ENCODE measurements around the gene TMPRSS4.

Gene TMPRSS4

DNA sequence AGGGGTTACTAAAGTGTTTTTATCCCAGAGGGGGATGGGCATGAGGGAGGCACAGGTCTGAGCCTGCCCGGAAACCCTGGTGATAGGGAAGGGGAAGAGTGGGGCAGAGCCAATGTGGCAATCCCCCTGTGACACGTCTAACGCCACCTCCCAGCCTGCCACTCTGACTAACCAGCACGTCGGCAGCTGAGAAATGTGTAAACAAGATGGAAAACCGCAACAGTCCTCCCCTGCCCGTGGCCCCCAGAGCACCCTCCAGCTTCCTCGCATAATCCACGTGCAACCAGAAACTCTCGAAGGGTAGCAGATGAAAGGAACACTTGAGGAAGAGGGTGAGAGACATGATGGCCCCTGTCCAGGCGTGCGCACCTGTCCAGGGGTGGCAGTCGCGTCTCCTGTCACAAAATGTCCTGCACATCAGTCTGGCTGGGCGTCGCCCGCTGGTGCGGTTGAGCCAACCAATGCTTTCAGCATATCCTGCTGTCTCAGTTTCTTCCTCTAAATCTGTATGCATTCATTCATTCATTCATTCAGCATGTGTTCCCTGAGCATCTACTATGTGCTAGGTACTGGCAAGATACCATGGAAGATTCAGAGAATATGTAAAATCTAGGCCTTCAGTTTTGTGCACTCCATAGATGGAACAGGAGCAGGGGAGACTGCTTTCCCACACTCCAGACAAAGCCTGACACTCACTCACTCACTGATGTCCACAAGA lies 4.5 kb downstream of the TMPRSS4 start:
- DNase-seq = no peak

- no peak for DNase-seq
Observed at GRCh38 chr11:118082880-118083552, 6.1 kb downstream of the TMPRSS4 start.

DNA sequence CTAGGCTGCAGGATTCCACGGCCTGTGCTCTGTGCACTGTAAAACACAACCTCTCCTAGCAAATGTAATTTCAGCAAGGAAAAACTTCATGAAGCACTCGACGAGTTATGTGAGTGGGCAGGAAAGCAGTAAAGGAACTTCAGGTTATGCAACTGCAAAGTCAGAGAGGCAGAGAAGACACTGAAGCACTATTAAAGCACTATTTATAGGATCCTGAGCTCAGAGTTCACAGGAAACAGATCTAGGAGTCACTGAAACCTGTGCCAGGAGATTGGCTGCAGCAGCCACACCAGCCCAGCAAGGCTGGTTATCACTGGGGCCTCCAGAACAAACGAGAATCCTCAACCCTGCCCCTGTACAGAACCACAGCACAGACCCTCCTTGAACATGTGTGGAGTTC lies 7.4 kb downstream of the TMPRSS4 start:
- DNase-seq = no peak

DNA sequence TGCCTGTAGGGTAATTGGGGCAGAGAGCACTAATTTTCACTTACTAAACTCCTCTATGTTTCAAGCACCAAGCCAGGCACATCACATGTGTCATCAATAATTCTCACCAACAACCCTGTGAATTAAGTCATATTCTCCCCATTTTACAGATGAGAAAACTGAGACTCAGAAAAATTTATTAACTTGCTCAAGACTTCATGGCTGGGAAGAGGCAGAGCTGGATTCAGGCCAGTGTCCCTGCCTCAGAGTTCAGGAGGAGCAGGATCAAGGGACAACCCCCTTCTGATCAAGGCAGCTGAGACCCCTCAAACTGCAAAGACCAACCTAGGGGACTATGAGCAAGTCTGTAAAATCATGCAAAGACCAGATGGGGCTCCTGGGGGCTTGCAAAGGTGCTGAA lies 7.8 kb downstream of the TMPRSS4 start:
- DNase-seq = no peak

GRCh38 chr11:118086913-118087768 lies 10.3 kb downstream of the TMPRSS4 start, which contains the start of gene SMIM35:
Gene SMIM35 (minus strand): TSS chr11:118086963. CDS start chr11:118086757, 206 bp downstream.
- no peak for DNase-seq

DNA sequence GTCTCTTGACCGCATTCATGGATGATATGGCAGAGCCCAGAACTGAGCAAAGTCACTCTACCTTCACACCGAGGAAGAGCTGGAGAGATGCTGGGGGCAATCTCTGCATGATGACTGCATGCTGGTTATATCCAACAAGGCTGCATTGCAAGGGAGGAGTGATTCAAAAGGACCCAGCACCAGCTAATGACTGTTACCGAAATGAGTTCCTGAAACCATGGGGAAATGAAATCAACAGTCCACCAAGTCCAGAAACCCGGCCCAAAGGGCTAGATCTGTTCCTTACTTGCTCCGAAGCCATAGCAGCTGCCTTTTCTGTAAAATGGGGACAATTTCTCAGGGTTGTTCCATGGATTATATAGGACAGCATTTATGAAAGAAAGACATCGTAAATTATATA lies 11.1 kb downstream of the TMPRSS4 start:
- DNase-seq = no peak

DNA sequence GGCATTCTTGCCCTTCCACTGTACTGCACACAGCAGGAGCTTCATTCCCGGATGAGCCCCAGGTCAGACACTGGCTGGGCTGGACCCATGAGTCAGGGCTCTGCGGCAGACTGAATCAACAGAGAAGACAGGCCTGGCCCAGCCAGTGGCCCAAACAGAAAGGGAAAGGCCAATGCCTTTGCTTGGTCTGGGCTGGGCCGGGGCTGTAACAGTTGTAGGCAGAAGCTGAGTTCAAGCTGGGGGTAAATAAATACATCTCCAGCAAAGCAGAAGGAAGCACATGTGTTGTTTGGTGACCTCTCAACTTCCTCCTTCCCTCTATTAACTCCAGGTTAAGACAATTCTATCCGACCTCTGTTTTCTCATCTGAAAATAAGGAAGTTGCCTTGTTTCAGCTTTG lies 11.7 kb downstream of the TMPRSS4 start:
- DNase-seq = no peak

GRCh38 chr11:118090545-118091162 lies 13.8 kb downstream of the TMPRSS4 start:
- no peak for DNase-seq

DNA sequence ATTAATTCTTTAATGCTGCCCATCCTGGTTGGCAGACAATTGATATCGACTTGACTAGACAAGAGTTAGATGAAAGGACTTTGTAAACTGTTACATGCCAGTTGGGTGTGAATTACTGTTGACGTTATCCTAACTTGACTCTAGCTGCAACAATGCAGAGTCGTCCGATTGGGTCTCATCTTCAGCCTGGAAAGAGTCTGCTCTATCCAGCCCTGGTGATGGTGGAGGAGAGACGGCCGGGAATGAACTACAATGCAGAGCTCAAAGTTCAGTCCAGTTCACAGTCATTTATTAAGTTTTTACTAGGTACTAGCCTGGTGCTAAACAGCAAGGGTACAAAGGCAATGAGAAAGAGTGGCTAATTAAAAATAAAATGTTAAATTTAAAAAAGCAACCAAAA lies 14.8 kb downstream of the TMPRSS4 start:
- DNase-seq = no peak

DNA sequence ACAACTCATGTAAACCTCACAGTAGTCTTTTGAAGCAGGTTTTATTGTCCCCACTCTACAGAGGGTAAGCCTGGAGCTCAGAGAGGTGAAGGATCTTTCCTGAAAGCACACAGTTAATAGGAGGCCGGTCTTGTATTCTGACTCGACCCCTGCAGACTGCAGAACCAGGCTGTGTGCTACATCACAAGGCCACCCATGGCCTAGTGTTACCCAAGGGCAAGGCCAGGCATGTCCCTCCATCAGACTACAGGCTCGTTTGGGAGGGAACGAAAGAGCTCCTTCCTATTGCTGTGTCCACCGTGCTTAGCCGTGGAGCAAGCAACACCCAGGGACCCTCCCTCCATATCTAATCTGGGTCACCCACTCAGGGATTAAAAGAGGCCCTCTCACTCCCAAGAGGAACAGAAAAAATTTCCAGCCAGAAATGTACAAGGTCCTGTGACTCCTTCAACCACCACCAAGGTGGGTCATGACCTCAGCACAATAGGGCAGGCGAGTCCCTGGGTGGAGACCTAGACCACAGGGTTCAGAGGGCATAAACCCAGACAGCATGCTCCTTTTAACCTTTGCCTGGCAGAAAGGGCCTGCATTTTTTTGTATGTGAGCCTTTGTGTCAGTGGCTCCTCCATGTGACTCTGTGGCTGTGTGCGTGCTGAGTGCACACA lies 16.2 kb downstream of the TMPRSS4 start:
- DNase-seq = no peak

- DNase-seq = no peak
Observed at GRCh38 chr11:118095493-118095892, 18.6 kb downstream of the TMPRSS4 start.

DNA sequence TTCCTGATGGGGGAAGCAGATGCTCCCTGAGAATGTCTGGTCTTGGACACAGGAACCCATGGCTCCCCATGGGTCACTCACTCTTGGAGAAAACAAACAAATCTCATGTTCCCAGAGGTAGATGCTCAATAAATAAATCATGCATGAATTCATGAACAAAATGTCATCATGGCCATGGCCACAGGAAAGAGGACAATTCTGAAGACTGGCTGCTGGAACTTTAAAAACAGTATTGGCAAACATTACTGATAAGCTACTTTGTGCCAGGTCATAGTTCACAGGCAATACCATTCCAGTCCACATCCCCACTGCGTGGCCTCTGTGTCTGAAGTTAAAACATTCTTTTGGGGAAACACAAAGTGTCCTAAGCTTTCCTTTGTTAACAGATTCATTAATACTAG lies 19.1 kb downstream of the TMPRSS4 start:
- no peak for DNase-seq

- DNase-seq = no peak
Observed at GRCh38 chr11:118098996-118099837, 22.3 kb downstream of the TMPRSS4 start.

DNA sequence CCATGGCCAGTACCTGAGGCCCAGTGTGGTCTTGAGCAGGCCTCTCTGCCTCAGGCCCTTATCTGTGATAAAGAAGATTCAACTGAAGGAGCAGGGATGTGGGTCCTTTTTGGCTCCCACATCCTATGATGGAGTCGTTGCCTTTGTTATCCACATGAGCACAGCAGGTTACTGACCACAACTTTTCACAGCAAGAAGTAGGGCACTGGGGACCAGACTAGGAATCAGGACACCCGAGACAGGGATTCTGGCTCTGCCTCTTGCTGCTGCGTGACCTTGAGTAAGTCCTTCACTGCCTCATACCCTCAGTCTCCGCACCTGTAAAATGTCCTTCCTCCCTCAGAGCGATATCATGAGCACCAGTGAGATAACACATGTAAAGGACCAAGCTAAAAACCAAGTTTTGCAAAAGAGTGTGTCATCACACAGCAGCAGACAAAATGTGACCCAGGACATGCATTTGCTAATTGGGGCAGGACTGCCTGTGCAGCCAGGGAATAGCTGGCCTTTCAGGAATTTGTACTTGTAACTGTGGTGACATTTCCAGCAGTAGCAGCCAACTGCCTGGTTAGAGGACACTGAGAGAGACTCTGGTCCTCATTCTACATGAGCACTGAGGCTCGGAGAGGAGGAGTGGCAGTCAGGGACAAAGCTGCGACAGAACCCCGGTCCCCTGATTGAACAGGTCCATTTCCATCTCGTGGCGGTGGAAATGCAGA lies 23.1 kb downstream of the TMPRSS4 start:
- no peak for DNase-seq

DNA sequence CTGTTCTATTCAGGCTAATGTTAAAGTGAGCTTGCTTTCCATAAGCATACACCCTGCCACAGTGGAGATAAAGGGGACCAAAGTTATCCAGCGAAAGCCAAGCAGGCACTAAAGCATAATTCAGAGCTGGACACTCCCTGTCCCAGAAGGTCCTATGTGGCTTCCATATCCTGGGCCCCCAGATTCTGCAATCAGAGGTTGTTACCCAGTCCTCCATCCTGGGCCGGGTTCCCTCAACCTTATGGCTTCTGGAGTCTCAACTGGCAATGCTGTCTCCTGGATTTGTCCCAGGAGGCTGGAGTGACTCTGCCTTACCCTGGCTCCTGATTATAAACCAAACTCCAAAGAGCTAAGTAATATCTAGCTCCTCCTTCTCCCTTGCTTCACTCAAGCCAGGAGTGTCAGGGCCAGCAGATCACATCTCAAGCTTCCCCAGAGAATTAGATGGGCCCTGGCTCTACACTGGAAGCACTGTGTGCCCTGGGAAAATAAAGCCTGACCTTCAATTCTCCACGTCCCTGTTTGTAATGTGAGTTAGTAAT lies 23.9 kb downstream of the TMPRSS4 start:
- no peak for DNase-seq

GRCh38 chr11:118102721-118103261 lies 25.9 kb downstream of the TMPRSS4 start:
- no peak for DNase-seq

DNA sequence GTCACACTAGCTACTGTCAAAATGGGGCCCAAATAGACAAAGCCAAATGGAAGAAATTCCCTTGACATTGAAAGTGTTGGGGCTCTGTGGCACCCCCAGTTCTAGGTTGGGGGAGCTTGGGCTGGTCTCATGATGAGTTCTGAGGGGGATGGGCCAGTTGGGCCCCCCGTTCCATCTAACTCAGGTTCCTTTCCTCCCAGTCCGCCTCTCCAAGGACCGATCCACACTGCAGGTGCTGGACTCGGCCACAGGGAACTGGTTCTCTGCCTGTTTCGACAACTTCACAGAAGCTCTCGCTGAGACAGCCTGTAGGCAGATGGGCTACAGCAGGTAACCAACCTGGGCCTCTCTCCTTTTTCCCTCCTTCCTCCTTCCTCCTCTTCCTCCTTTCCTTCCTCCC lies 27.6 kb downstream of the TMPRSS4 start:
- DNase-seq = no peak

- no peak for DNase-seq
Observed at GRCh38 chr11:118105657-118106305, 28.9 kb downstream of the TMPRSS4 start.

DNA sequence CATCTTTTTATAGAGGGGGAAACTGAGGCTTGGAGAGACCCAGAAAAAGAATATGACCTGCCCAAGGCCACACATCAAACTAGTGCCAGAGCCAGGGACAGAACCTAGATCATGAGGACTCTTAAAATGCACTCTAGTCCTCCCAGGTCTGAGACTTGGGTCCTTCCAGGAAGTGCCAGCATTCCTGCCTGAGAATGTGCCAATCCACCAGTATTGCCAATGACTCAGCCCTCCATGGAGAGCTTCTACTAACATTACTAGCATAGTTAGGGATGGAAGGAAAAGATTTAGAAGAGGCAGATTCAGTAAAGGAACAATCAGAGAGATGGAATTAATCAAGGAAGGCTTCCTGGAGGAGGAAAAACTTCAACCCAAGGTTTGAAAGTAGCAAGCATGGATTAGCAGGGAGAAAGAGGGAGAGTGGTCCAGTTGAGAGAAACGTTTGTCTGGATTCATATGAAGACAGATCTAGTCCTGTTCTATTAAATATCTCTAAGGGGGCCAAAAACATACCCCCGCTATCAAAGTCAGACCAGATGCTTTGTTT lies 30.0 kb downstream of the TMPRSS4 start:
- no peak for DNase-seq
